ENCODE results near the gene ARL6IP6.
A peak's percentile ranks its signal among the peaks of the same experiment; 100 is the strongest.
"Not testable (repeated sequence)": the region's sequence is repeated elsewhere in the genome, so short reads cannot be mapped to it uniquely, and the experiment has no call there.

Gene ARL6IP6

GRCh38 chr2:152723918-152724317 is 5.5 kb downstream of the ARL6IP6 start:
- DNase-seq, result no peak

GRCh38 chr2:152729844-152730243 is 11.4 kb downstream of the ARL6IP6 start:
- DNase-seq, result peak in 1 of 2 donors; percentile 14

- peak; percentile 38 to 66 for DNase-seq
These were observed 12.3 kb downstream of the ARL6IP6 start for GRCh38 chr2:152730591-152731333.

GRCh38 chr2:152737509-152737908 is 19.1 kb downstream of the ARL6IP6 start:
- not testable (repeated sequence) for DNase-seq

GRCh38 chr2:152738438-152738837 is 20.0 kb downstream of the ARL6IP6 start:
- no peak for DNase-seq

- not testable (repeated sequence) for DNase-seq
These were observed 21.3 kb downstream of the ARL6IP6 start for GRCh38 chr2:152739705-152740104.

GRCh38 chr2:152740743-152741328 is 22.4 kb downstream of the ARL6IP6 start:
- peak in 1 of 2 donors; percentile 68 for DNase-seq

- peak in 1 of 2 donors; percentile 16 for DNase-seq
These were observed 24.6 kb downstream of the ARL6IP6 start for GRCh38 chr2:152743002-152743401.

- DNase-seq, result not testable (repeated sequence)
These were observed 29.3 kb downstream of the ARL6IP6 start for GRCh38 chr2:152747751-152748150.

- DNase-seq, result no peak
These were observed 36.6 kb downstream of the ARL6IP6 start for GRCh38 chr2:152755029-152755428.

GRCh38 chr2:152759290-152760072 is 41.1 kb downstream of the ARL6IP6 start:
- DNase-seq, result no peak

- DNase-seq, result no peak
These were observed 42.8 kb downstream of the ARL6IP6 start for GRCh38 chr2:152761214-152761613.

GRCh38 chr2:152762202-152762601 is 43.8 kb downstream of the ARL6IP6 start:
- DNase-seq, result no peak

- DNase-seq, result not testable (repeated sequence)
These were observed 44.8 kb downstream of the ARL6IP6 start for GRCh38 chr2:152763208-152763607.

GRCh38 chr2:152763651-152764050 is 45.2 kb downstream of the ARL6IP6 start:
- DNase-seq, result no peak

- no peak for DNase-seq
These were observed 48.5 kb downstream of the ARL6IP6 start for GRCh38 chr2:152766928-152767327.

- no peak for DNase-seq
These were observed 62.8 kb downstream of the ARL6IP6 start for GRCh38 chr2:152781175-152781574.

- DNase-seq, result no peak
These were observed 63.8 kb downstream of the ARL6IP6 start for GRCh38 chr2:152782171-152782570.

- no peak for DNase-seq
These were observed 72.5 kb downstream of the ARL6IP6 start for GRCh38 chr2:152790883-152791282.

- no peak for DNase-seq
These were observed 73.6 kb downstream of the ARL6IP6 start for GRCh38 chr2:152791979-152792378.

- DNase-seq, result no peak
These were observed 74.6 kb downstream of the ARL6IP6 start for GRCh38 chr2:152792974-152793373.

- DNase-seq, result no peak
These were observed 78.5 kb downstream of the ARL6IP6 start for GRCh38 chr2:152796941-152797340.

- DNase-seq, result no peak
These were observed 86.4 kb downstream of the ARL6IP6 start for GRCh38 chr2:152804687-152805408.
